Stimulated activated CD4-positive, alpha-beta T cell treated with anti-CD3 and anti-CD28 coated beads, Interleukin-4, amount 100 ng/mL, for 4 hours (primary cell): ENCODE measurements around the gene SLC5A2.
A peak's percentile ranks its signal among the peaks of the same experiment; 100 is the strongest.

ENCODE experiments used
- DNase-seq, 2 experiments: peaks; one replicate each; pipeline ENCODE4 v3.0.0-alpha.2; 2020

The SLC5A2 gene

DNA sequence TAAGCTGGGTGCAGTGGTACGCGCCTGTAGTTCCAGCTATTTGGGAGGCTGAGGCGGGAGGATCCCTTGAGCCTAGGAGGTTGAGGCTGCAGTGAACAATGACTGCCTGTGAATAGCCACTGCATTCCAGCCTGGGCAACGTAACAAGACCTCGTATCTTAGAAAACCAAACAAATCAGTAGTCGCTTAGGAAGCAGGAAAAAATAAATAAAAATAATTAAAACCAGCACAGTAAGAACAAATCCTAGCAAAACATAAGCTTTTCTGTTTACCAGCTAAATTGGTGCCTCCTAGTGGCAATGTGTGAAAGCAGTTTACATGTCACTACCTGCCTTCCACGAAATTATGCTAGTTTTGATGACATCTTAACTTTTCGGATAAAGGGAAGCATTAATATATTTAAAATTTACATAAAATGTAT is 22.3 kb upstream of the SLC5A2 start:
- DNase-seq, result no peak

DNA sequence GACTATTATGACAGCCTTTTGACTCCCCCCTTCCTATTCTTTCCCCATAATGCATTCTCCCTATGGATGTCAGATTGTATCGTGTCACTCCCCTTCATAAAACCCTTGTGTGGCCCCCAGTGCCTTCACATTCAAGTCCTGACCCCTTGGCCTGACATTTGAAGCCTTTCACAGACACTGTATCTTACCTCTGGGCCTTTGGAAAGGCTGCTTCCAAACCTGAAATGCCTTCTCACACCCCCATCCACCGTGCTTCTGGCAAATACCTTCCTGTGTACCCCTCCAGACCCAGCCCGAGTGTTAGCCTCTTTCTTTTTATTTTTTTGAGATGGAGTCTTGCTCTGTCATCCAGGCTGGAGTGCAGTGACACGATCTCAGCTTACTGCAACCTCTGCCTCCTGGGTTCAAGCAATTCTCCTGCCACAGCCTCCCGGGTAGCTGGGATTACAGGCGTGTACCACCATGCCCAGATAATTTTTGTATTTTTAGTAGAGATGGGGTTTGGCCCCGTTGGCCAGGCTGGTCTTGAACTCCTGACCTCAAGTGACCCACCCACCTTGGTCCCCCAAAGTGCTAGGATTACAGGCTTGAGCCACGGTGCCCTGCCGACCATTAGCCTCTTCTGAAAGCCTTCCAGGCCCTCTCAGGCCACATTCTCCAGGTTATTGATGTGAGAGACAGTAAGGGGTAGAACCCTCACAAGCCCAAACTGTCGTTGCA is 21.6 kb upstream of the SLC5A2 start:
- DNase-seq, result no peak

- no peak for DNase-seq
These were observed 20.8 kb upstream of the SLC5A2 start for GRCh38 chr16:31461921-31462804.

GRCh38 chr16:31464348-31464769 is 18.6 kb upstream of the SLC5A2 start:
- DNase-seq, result no peak

- DNase-seq, result no peak
These were observed 18.1 kb upstream of the SLC5A2 start for GRCh38 chr16:31464781-31465260.

GRCh38 chr16:31465788-31466370 is 17.0 kb upstream of the SLC5A2 start:
- DNase-seq, result no peak

GRCh38 chr16:31466381-31466841 is 16.5 kb upstream of the SLC5A2 start:
- no peak for DNase-seq

GRCh38 chr16:31467151-31467773 is 15.7 kb upstream of the SLC5A2 start:
- DNase-seq, result no peak

DNA sequence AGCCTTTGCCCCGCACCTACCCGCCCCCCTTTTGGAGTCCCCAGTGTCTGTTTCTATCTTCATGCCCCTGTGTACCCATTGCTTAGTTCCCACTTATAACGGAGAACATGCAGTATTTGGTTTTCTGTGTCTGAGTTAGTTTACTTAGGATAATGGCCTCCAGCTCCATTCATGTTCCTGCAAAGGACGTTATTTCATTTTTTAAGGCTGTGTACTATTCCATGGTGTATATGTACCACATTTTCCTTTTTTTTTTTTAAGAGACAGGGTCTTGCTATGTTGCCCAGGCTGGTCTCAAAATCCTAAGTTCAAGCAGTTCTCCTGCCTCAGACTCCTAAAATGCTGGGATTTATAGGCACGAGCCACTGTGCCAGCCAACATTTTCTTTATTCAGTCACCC is 15.1 kb upstream of the SLC5A2 start:
- DNase-seq, result no peak

DNA sequence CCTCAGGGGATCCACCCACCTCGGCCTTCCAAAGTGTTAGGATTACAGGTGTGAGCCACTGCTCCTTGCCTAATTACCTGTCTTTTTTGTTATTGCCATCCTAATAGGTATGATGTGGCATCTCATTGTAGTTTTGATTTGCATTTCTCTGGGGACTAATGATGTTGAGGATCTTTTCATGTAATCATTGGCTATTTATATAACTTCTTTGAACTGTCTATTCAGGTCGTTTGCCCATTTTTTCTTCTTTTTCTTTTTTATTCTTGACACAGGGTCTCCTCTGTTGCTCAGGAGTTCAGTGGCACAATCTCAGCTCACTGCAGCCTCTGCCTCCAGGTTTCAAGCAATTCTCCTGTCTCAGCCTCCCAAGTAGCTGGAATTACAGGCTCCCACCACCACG is 12.3 kb upstream of the SLC5A2 start:
- no peak for DNase-seq

DNA sequence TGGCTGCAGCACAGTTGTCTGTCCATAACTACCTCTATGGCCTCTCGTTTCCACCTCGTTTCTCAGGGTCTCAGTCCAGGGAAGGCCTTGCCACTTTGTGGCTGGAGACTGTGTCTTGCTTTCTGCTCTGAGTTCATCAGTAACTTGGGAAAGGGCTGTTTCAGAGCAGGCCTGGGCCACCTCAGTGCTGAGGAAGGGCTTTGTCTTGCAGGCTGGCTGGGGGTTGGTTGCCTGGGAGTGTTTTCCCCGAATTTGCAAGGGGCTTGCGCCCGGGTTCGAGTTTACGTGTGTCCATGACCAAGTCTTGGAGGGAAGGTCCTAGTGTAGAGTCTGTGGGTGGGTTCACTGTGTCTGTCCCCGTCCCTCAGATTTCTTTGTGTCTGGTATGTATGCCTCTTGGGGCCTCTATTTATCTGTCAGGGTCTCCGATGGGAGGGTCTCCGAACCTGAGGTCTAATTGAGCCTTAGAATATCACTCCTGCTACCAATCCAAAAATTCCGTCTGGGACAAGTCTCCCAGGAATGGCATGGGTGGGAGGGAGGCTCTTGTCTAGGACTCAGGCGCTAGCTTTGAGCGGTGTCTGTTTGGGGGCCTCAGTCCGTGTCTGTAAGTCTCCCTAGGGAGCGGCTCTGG is 11.6 kb upstream of the SLC5A2 start:
- no peak for DNase-seq

DNA sequence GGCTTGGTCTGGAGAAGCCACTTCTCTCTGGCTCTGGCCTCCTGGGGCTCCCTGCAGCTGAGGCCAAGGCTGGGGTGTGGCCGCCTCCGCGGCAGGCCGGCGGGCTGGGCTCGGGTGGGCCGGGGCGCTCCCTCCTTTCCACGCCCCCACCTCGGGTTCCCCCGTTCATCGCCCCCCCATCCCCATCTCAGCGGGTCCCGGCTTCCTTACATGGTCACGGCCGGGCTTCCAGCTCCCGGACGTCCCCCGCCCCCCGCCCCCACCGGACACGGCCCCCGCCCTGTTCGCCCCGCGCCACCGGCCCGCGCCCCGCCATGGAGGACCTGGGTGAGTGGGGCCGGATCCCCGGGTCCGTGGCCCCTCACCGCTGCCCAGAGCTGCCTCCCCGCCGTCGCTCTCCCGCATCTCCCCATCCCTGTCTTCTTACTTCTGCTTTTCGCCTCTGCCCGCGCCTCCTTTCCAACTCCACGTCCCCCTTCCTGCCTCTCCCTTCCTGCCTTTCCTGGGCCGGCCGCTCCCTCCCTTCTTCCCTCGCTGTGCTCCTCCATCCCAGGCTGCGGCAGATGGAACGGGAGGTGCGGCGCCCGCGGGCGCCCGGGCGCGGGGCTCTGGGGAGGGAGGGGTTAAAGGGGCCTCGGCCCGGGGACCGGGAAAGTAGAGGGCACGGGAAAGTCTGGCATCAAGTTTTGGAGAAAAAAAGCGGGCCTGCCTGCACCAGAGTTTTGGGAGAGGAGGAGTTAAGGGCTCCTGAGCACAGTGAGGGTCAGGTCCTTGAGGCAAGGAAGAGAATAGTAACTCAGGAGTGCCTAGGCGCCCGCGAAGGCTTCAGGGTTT is 10.8 kb upstream of the SLC5A2 start, which contains the start of gene TGFB1I1:
TGFB1I1 (plus strand) TSS at position 278 of the 834 bp plus-strand sequence; CDS start at position 315, 37 bp downstream.
- DNase-seq, result no peak

- DNase-seq, result no peak
These were observed 10.2 kb upstream of the SLC5A2 start for GRCh38 chr16:31472709-31473203.

GRCh38 chr16:31473264-31473984 is 9.5 kb upstream of the SLC5A2 start:
- DNase-seq, result no peak

DNA sequence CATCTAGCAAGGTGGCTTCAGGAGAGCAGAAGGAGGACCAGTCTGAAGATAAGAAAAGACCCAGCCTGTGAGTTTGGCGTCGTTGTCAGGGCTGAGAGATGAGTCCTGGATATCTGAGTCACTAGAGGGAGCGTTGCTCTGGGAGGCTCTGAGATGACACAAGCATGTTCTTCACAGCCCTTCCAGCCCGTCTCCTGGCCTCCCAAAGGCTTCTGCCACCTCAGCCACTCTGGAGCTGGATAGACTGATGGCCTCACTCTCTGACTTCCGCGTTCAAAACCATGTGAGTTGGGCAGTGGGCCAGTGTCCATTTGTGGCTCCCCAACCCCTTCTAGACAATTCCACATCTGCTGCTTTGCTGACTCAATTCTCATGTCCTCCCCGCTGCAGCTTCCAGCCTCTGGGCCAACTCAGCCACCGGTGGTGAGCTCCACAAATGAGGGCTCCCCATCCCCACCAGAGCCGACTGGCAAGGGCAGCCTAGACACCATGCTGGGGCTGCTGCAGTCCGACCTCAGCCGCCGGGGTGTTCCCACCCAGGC is 8.7 kb upstream of the SLC5A2 start:
- DNase-seq, result no peak

DNA sequence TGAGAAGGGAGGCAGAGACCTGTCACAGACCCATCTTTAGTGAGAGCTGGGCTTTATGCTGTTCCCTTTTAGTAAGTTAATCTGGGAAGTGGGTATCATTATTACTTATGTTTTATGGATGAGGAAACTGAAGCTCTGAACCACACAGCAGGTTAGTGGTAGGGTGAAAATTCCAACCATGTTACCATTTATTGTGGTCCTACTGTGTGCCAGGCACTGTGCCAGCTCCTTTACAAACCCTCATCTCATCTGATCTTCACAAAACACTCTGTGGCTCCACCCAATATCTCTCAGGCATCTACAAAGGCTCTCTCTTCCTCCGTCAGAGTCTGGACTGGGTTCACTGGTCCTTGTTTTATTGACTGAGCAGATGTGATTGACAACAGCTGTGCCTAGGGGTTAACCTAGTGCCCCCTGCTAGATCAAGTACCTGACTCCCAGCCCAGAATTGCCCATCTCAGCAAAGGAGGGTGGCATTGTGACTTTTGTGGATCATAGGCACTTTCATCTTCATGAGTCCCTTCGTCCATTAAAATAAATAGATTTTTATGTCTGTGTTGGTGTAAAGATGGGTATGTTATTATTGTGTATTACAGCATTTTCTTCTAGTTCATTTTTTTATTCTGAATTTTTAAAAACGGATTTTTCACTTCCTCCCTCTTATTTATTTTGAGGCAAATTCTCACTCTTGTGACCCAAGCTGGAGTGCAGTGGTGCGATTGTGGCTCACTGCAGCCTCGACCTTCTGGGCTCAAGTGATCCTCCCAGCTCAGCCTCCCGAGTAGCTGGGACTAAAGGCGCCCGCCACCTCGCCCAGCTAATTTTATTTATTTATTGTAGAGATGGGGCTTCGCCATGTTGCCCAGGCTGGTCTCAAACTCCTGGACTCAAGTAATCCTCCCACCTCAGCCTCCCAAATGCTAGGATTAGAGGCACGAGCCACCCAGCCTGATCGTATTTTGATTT is 7.9 kb upstream of the SLC5A2 start:
- DNase-seq, result no peak

- no peak for DNase-seq
These were observed 7.0 kb upstream of the SLC5A2 start for GRCh38 chr16:31475946-31476302.

- peak; percentile 84 to 93 for DNase-seq
These were observed 6.4 kb upstream of the SLC5A2 start for GRCh38 chr16:31476303-31477219.
